Measurements from ENCODE around the gene CDH12.

Gene CDH12

GRCh38 chr5:21709770-21710169 lies 1143.4 kb downstream of the CDH12 start:
- no peak for DNase-seq (ENCODE audit: low read depth in 2 of 2)

GRCh38 chr5:21704974-21705668 lies 1148.0 kb downstream of the CDH12 start:
- DNase-seq (ENCODE audit: low read depth in 2 of 2): no peak

- no peak for DNase-seq (ENCODE audit: low read depth in 2 of 2)
Observed at GRCh38 chr5:21701317-21701716, 1151.8 kb downstream of the CDH12 start.

All from activated CD8-positive, alpha-beta memory T cell treated with anti-CD3 and anti-CD28 coated beads for 4 hours (primary cell).